ENCODE data around the gene KIRREL3.

GRCh38 chr11:126896025-126896424 is 104.5 kb downstream of the KIRREL3 start:
- TF ChIP-seq CTCF (IDR thresholded peaks at IDR 0.05; ENCODE audit: low read depth, low read length) (no peak), EZH2phosphoT487 (IDR thresholded peaks at IDR 0.05; ENCODE audit: low read depth) (no peak)
